ENCODE data around the gene LIX1L.
A peak's percentile ranks its signal among the peaks of the same experiment; 100 is the strongest.
"Not testable (repeated sequence)": the region's sequence is repeated elsewhere in the genome, so short reads cannot be mapped to it uniquely, and the experiment has no call there.

LIX1L gene

GRCh38 chr1:145951526-145951925 lies 6.3 kb downstream of the LIX1L start:
- DNase-seq = no peak

GRCh38 chr1:145949219-145949618 lies 8.6 kb downstream of the LIX1L start:
- intact Hi-C loops (cut with DNase I) = no loop called here
- DNase-seq = no peak

More at GRCh38 chr1:145951526-145951925, 6.3 kb downstream of the LIX1L start:
- intact Hi-C loops (cut with DNase I) = no loop called here

- no peak for DNase-seq
- intact Hi-C loops (cut with DNase I) = no loop called here
These were observed 10.3 kb downstream of the LIX1L start for GRCh38 chr1:145947551-145947950.

- intact Hi-C loops (cut with DNase I) = no loop called here
- no peak for DNase-seq
These were observed 11.3 kb downstream of the LIX1L start for GRCh38 chr1:145946477-145946986.

- no peak for DNase-seq
- intact Hi-C loops (cut with DNase I) = no loop called here
These were observed 13.3 kb downstream of the LIX1L start for GRCh38 chr1:145944532-145944931.

GRCh38 chr1:145942871-145943270 lies 14.9 kb downstream of the LIX1L start:
- intact Hi-C loops (cut with DNase I) = no loop called here
- no peak for DNase-seq

- DNase-seq = no peak
- intact Hi-C loops (cut with DNase I) = no loop called here
These were observed 15.4 kb downstream of the LIX1L start for GRCh38 chr1:145942405-145942804.

- DNase-seq = no peak
- intact Hi-C loops (cut with DNase I) = no loop called here
These were observed 20.4 kb downstream of the LIX1L start for GRCh38 chr1:145937436-145937835.

GRCh38 chr1:145936247-145936646 lies 21.6 kb downstream of the LIX1L start:
- intact Hi-C loops (cut with DNase I) = no loop called here

GRCh38 chr1:145935708-145936107 lies 22.1 kb downstream of the LIX1L start:
- intact Hi-C loops (cut with DNase I) = no loop called here
- no peak for DNase-seq

More at GRCh38 chr1:145936247-145936646, 21.6 kb downstream of the LIX1L start:
- DNase-seq = peak in 3 of 42 donors; percentile 10 to 41 (median 32)

- DNase-seq; intact Hi-C loops (cut with DNase I): not testable (repeated sequence)
These were observed 25.3 kb downstream of the LIX1L start for GRCh38 chr1:145932522-145933009.

GRCh38 chr1:145927916-145928643 lies 29.7 kb downstream of the LIX1L start:
- intact Hi-C loops (cut with DNase I) = loop anchor here (2.0 kb wide), 1 partner anchor 29 kb away; no protein-coding TSS in a partner anchor
- DNase-seq = peak in 9 of 42 donors; percentile 8 to 47 (median 25)

- peak; percentile 81 to 98 (median 95) for DNase-seq
- intact Hi-C loops (cut with DNase I) = loop anchor here (2.0 kb wide), 1 partner anchor 30 kb away; no protein-coding TSS in a partner anchor
These were observed 30.5 kb downstream of the LIX1L start, which contains the start of gene RBM8A for GRCh38 chr1:145927063-145927886. Gene RBM8A, minus strand, starts transcription at chr1:145927484. Its CDS starts 58 bp downstream, at chr1:145927426.

- DNase-seq = peak in 1 of 42 donors; percentile 7
- intact Hi-C loops (cut with DNase I) = loop anchor here (2.0 kb wide), 1 partner anchor 30 kb away; no protein-coding TSS in a partner anchor
These were observed 31.1 kb downstream of the LIX1L start for GRCh38 chr1:145926686-145927062.

- intact Hi-C loops (cut with DNase I) = no loop called here
- DNase-seq = no peak
These were observed 35.6 kb downstream of the LIX1L start for GRCh38 chr1:145922266-145922665.

GRCh38 chr1:145920297-145920696 lies 37.5 kb downstream of the LIX1L start:
- intact Hi-C loops (cut with DNase I); DNase-seq: not testable (repeated sequence)

- intact Hi-C loops (cut with DNase I) = no loop called here
- peak in 39 of 42 donors; percentile 7 to 66 (median 39) for DNase-seq
These were observed 38.6 kb downstream of the LIX1L start for GRCh38 chr1:145918992-145919939.

All from head of caudate nucleus (tissue), 42 donors.